ENCODE measurements around the gene TNPO1. TPM values are rescaled to one million over a fixed set of nuclear protein-coding genes. Genes with fewer than 3 reads are reported as not detected.

The TNPO1 gene
- total and polyA plus RNA-seq, 9 of the 15 experiments (the other 6 are each of a cell fraction or from before 2014, with no cell fraction given) = 20.8 to 176 (median 97.9) TPM

GRCh38 chr5:72831685-72832084, 15.2 kb downstream of the TNPO1 start (continued):
- TF ChIP-seq ZHX1 (conservative IDR thresholded peaks at IDR 0.05; ENCODE audit: low read length) = no peak
- TF ChIP-seq ZBTB1 (CRISPR knock-in tag; IDR thresholded peaks at IDR 0.05; ENCODE audit: borderline replicate concordance, low read depth) = no peak
- no peak for TF ChIP-seq ESRRA (IDR thresholded peaks at IDR 0.05; ENCODE audit: borderline replicate concordance, low read depth)
- no peak for TF ChIP-seq ZNF583 (CRISPR knock-in tag; IDR thresholded peaks at IDR 0.05)
- TF ChIP-seq ZNF77 (CRISPR knock-in tag; IDR thresholded peaks at IDR 0.05) = no peak
- no peak for TF ChIP-seq ZNF347 (CRISPR knock-in tag; IDR thresholded peaks at IDR 0.05; ENCODE audit: low read depth)
- no peak for TF ChIP-seq E4F1 (CRISPR knock-in tag; IDR thresholded peaks at IDR 0.05; ENCODE audit: borderline replicate concordance)
- no peak for TF ChIP-seq ZBTB9 (CRISPR knock-in tag; IDR thresholded peaks at IDR 0.05)
- TF ChIP-seq CEBPG (CRISPR knock-in tag; IDR thresholded peaks at IDR 0.05) = no peak
- TF ChIP-seq CEBPG (tag; conservative IDR thresholded peaks at IDR 0.05 in 1 of 2, IDR thresholded peaks at IDR 0.05 in 1 of 2) = peak in 1 of 2 experiments; percentile 22; a peak in 1 of 4 replicates
- TF ChIP-seq ZBTB8A (IDR thresholded peaks at IDR 0.05; ENCODE audit: partially characterized antibody) = no peak
